Subcutaneous adipose tissue (tissue), 4 donors: Measurements from ENCODE around the gene KRT79. TPM values are rescaled to one million over a fixed set of nuclear protein-coding genes. Genes with fewer than 3 reads are reported as not detected.

ENCODE experiments used
- CTCF ChIP-seq: fragments of 450-650 bp; IDR thresholded peaks from one replicate; pipeline ENCODE4 v1.5.1; 2016; ENCODE audit warnings: low read depth, mild to moderate bottlenecking, control low read depth, antibody characterized with exemption, moderate library complexity
- total RNA-seq, 4 donors: library from RNA; depleted of rRNA; stranded (reverse); fragments of >200 nt; gene quantifications; one replicate each; pipeline ENCODE4 v1.1.0, GENCODE V29; 2016

The KRT79 gene
- total RNA-seq, 4 donors from 2014 or later = 0.22 to 3.6 (median 2.0) TPM; not detected in 1

- TF ChIP-seq CTCF = no peak
These were observed 45.1 kb downstream of the KRT79 start for GRCh38 chr12:52788876-52789636.

- TF ChIP-seq CTCF = no peak
These were observed 45.8 kb downstream of the KRT79 start for GRCh38 chr12:52788192-52788875.

- no peak for TF ChIP-seq CTCF
These were observed 46.6 kb downstream of the KRT79 start for GRCh38 chr12:52787324-52788191.

GRCh38 chr12:52784909-52785308 lies 49.2 kb downstream of the KRT79 start:
- no peak for TF ChIP-seq CTCF

- TF ChIP-seq CTCF = no peak
These were observed 50.4 kb downstream of the KRT79 start for GRCh38 chr12:52783563-52784316.

GRCh38 chr12:52782502-52782901 lies 51.6 kb downstream of the KRT79 start:
- TF ChIP-seq CTCF = no peak
